Hepatic stellate cell (primary cell): Measurements from ENCODE around the gene PCGF3.
"Not testable (repeated sequence)": the region's sequence is repeated elsewhere in the genome, so short reads cannot be mapped to it uniquely, and the experiment has no call there.

Experiments
- DNase-seq: peaks from one replicate; pipeline ENCODE4 v3.0.0; 2011; ENCODE audit warnings: low spot score

Gene PCGF3

GRCh38 chr4:764405-765169, 59.0 kb downstream of the PCGF3 start:
- no peak for DNase-seq

GRCh38 chr4:766152-766515, 60.5 kb downstream of the PCGF3 start:
- DNase-seq: no peak

GRCh38 chr4:766559-767283, 61.1 kb downstream of the PCGF3 start:
- no peak for DNase-seq

GRCh38 chr4:768076-768475, 62.4 kb downstream of the PCGF3 start:
- no peak for DNase-seq

GRCh38 chr4:768995-769394, 63.4 kb downstream of the PCGF3 start:
- DNase-seq: no peak

- DNase-seq: no peak
Observed at GRCh38 chr4:769511-769910, 63.9 kb downstream of the PCGF3 start.

GRCh38 chr4:770022-770421, 64.4 kb downstream of the PCGF3 start:
- DNase-seq: no peak

GRCh38 chr4:771464-771863, 65.8 kb downstream of the PCGF3 start:
- no peak for DNase-seq

- DNase-seq: no peak
Observed at GRCh38 chr4:772118-772517, 66.5 kb downstream of the PCGF3 start.

- no peak for DNase-seq
Observed at GRCh38 chr4:772776-773175, 67.1 kb downstream of the PCGF3 start.

GRCh38 chr4:773214-773613, 67.6 kb downstream of the PCGF3 start:
- DNase-seq: no peak

- DNase-seq: not testable (repeated sequence)
Observed at GRCh38 chr4:774419-775092, 68.9 kb downstream of the PCGF3 start.

GRCh38 chr4:775485-775884, 69.9 kb downstream of the PCGF3 start:
- DNase-seq: not testable (repeated sequence)

GRCh38 chr4:776743-777441, 71.3 kb downstream of the PCGF3 start:
- DNase-seq: no peak

- no peak for DNase-seq
Observed at GRCh38 chr4:777520-778262, 72.1 kb downstream of the PCGF3 start.

GRCh38 chr4:779555-779954, 73.9 kb downstream of the PCGF3 start:
- no peak for DNase-seq

GRCh38 chr4:780255-780654, 74.6 kb downstream of the PCGF3 start:
- not testable (repeated sequence) for DNase-seq

GRCh38 chr4:780716-781492, 75.3 kb downstream of the PCGF3 start:
- DNase-seq: no peak

- peak; percentile 100 for DNase-seq
Observed at GRCh38 chr4:781493-782216, 76.0 kb downstream of the PCGF3 start.
